Subcutaneous abdominal adipose tissue (tissue), 5 donors: ENCODE results near the gene CD1B.
"Not testable (repeated sequence)": the region's sequence is repeated elsewhere in the genome, so short reads cannot be mapped to it uniquely, and the experiment has no call there.

Source experiments
- H3K27ac ChIP-seq: one replicate; pipeline ENCODE4 v1.7.0; 2013; ENCODE audit warnings: low read depth, mild to moderate bottlenecking, inconsistent platforms, low read length, moderate library complexity
- H3K27me3 ChIP-seq, 5 donors: one replicate each; pipeline ENCODE4 v1.7.0; 2013; ENCODE audit warnings: low read length in 5 of 5, inconsistent platforms in 1 of 5; ENCODE audit not compliant: control insufficient read depth in 5 of 5, insufficient read depth in 4 of 5
- H3K36me3 ChIP-seq, 5 donors: one replicate each; pipeline ENCODE4 v1.7.0; 2013; ENCODE audit warnings: low read length in 5 of 5; ENCODE audit not compliant: control insufficient read depth in 5 of 5, insufficient read depth in 5 of 5
- H3K4me1 ChIP-seq, 5 donors: one replicate each; pipeline ENCODE4 v1.7.0; 2013; ENCODE audit warnings: low read length in 5 of 5, mild to moderate bottlenecking in 3 of 5, moderate library complexity in 1 of 5; ENCODE audit not compliant: control insufficient read depth in 5 of 5, insufficient read depth in 5 of 5
- H3K4me3 ChIP-seq, 5 donors: one replicate each; pipeline ENCODE4 v1.7.0; 2013; ENCODE audit warnings: low read length in 5 of 5, low read depth in 1 of 5
- H3K9ac ChIP-seq, 5 donors: one replicate each; pipeline ENCODE4 v1.7.0; 2013; ENCODE audit warnings: low read length in 5 of 5, mild to moderate bottlenecking in 4 of 5, moderate library complexity in 3 of 5
- H3K9me3 ChIP-seq, 5 donors: one replicate each; pipeline ENCODE4 v1.7.0; 2013; ENCODE audit warnings: low read length in 5 of 5; ENCODE audit not compliant: control insufficient read depth in 5 of 5
- donor health status: healthy.
- donor health status: healthy.
- donor health status: healthy.
- donor health status: healthy.
- donor health status: healthy.

CD1B gene

GRCh38 chr1:158354255-158354654, 22.9 kb upstream of the CD1B start:
- no peaks in the 10 kb centered on the region for H3K9me3 ChIP-seq
- H3K36me3 ChIP-seq: no peaks in the 10 kb centered on the region
- peaks cover 0 to 7% (median 3%) of the 10 kb centered on the region in 5 donors for H3K4me1 ChIP-seq
- H3K27ac ChIP-seq: no peak overlapping the region
- no peak overlapping the region for H3K4me3 ChIP-seq
- H3K9ac ChIP-seq: no peak overlapping the region
- H3K27me3 ChIP-seq: peaks cover 0 to 2% (median 0%) of the 10 kb centered on the region in 5 donors

GRCh38 chr1:158353303-158354075, 22.2 kb upstream of the CD1B start, which contains the start of gene CD1E:
TSS of gene CD1E (plus strand) at chr1:158353894. CDS start at chr1:158353989, 95 bp downstream.
- H3K27me3 ChIP-seq: peaks cover 0 to 2% (median 0%) of the 10 kb centered on the region in 5 donors
- no peak within 1 kb of the TSS for H3K4me3 ChIP-seq
- H3K4me1 ChIP-seq: peaks cover 0 to 7% (median 3%) of the 10 kb centered on the region in 5 donors
- H3K9me3 ChIP-seq: no peaks in the 10 kb centered on the region
- no peaks in the 10 kb centered on the region for H3K36me3 ChIP-seq
- no peak within 1 kb of the TSS for H3K27ac ChIP-seq
- H3K9ac ChIP-seq: no peak within 1 kb of the TSS

- not testable (repeated sequence) for H3K36me3 ChIP-seq, H3K9ac ChIP-seq, H3K27me3 ChIP-seq, H3K4me3 ChIP-seq, H3K4me1 ChIP-seq, H3K27ac ChIP-seq
- peaks cover 0 to 17% (median 4%) of the 10 kb centered on the region in 5 donors for H3K9me3 ChIP-seq
These were observed 17.6 kb upstream of the CD1B start for GRCh38 chr1:158348946-158349345.

GRCh38 chr1:158336413-158336812, 5.1 kb upstream of the CD1B start:
- not testable (repeated sequence) for H3K36me3 ChIP-seq, H3K27ac ChIP-seq, H3K9me3 ChIP-seq, H3K4me1 ChIP-seq, H3K9ac ChIP-seq, H3K4me3 ChIP-seq, H3K27me3 ChIP-seq

GRCh38 chr1:158335213-158335532, 3.8 kb upstream of the CD1B start:
- Histone ChIP-seq H3K9me3 (no peaks in the 10 kb centered on the region), H3K4me1 (no peaks in the 10 kb centered on the region), H3K27me3 (peaks cover 0 to 3% (median 0%) of the 10 kb centered on the region in 5 donors), H3K27ac (no peak overlapping the region), H3K9ac (no peak overlapping the region), H3K36me3 (no peaks in the 10 kb centered on the region), H3K4me3 (no peak overlapping the region)

- Histone ChIP-seq H3K9me3 (no peaks in the 10 kb centered on the region), H3K27ac (no peak overlapping the region), H3K27me3 (peaks cover 0 to 3% (median 0%) of the 10 kb centered on the region in 5 donors), H3K4me3 (no peak overlapping the region), H3K9ac (no peak overlapping the region), H3K4me1 (no peaks in the 10 kb centered on the region), H3K36me3 (no peaks in the 10 kb centered on the region)
These were observed 3.3 kb upstream of the CD1B start for GRCh38 chr1:158334526-158335212.

DNA sequence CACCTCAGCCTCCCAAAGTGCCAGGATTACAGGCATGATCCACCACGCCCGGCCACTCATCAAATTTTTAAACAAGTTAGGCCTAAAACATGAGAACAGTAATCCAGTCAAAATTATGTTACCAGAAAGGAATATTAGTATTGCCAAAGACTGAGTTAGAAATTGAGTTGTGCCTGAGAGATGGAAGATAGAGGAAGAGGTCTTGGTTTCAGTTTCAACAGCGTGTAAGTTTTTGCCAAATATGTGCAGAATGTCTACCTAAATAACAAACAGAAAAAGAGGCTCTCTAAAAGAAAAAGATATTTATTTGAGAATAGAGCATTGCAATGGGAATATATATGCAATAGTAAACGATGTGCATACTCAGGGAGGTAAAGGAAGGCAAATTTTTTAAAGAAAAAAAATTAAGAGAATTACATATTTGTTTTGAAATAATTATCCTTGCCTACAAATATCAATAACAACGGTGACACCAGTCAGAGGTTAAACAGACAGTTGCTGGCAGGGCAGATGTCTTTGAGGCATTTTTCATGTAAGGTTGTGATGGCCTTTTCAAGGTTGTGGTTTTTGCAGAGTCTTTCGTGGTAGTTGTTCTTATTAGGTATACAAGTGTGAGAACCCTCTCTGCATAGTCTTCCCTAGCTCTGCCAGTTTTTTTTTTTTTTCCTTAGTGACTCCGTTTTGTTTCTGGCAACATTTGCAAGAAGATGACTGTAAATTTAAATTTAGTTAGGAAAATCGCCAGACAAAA, 2.2 kb upstream of the CD1B start:
- Histone ChIP-seq H3K9ac (no peak overlapping the region), H3K4me3 (no peak overlapping the region), H3K27ac (no peak overlapping the region), H3K9me3 (no peaks in the 10 kb centered on the region), H3K4me1 (no peaks in the 10 kb centered on the region), H3K27me3 (peaks cover 0 to 3% (median 0%) of the 10 kb centered on the region in 5 donors), H3K36me3 (no peaks in the 10 kb centered on the region)

DNA sequence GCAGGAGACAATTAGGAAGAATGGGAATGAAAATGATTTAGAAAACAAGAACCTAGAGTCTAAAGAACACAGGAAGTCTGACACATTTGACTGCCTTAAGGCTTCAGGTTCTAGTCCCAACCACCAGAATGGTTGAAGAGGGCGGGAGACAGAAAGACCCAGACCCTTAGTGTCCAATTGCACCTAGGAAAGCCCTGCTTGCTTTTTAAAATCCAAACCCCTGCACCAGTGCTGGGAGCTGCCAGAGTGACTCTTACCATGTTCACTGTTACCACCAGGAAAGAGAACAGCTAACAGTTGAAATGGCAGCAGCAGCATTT, 265 bp downstream of the CD1B start:
- Histone ChIP-seq H3K4me1 (no peaks in the 10 kb centered on the region), H3K9ac (no peak overlapping the region), H3K4me3 (no peak overlapping the region), H3K27ac (no peak overlapping the region), H3K9me3 (no peaks in the 10 kb centered on the region), H3K27me3 (peaks cover 0 to 3% (median 0%) of the 10 kb centered on the region in 5 donors), H3K36me3 (no peaks in the 10 kb centered on the region)

DNA sequence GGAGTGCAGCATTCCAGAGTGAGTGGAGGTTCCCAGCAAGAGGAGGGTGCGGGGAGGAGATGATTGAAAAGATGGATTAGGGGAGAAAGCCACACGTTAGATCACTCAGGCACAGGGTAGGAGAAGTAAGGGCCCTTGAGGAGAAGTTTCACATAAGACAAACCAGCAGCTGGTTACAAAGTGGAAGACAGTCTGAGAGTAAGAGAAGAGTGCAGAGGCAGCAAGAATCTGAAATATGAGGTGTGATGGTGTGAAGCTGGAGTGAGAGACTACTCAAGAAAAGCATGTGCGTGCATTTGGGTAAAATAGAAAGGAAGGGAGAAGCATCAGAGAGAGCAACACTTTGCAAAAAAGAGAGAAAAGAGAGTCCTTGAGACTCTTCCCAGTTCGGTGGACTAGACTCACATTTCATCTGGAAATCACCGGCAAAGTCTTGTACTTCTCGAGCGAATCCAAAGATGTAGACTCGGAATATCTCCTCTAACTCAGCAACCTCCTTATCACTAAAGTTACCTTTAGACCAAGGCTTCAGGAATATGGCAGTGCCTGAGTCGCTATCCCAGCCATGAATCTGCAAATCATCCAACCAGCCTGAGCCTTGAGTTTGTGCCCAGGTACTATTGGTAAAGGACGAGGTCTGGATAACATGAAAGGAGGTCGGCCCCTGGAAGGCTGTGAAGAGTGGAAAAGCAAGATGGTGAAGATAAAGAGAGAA, 783 bp downstream of the CD1B start:
- Histone ChIP-seq H3K27me3 (peaks cover 0 to 3% (median 0%) of the 10 kb centered on the region in 5 donors), H3K4me1 (no peaks in the 10 kb centered on the region), H3K27ac (no peak overlapping the region), H3K4me3 (no peak overlapping the region), H3K9me3 (no peaks in the 10 kb centered on the region), H3K9ac (no peak overlapping the region), H3K36me3 (no peaks in the 10 kb centered on the region)
